Activated T-helper 17 cell treated with anti-CD3 and anti-CD28 coated beads, Interleukin-2, amount 50 U/mL, for 72 hours (primary cell): ENCODE measurements around the gene CHST2. TPM values are rescaled to one million over a fixed set of nuclear protein-coding genes. Genes with fewer than 3 reads are reported as not detected.

Experiments used
- ATAC-seq: fragments of 150-1000 bp; cut with Tn5 transposase; replicated peaks from 2 replicates; pipeline ENCODE4 v1.10.0; 2021; ENCODE audit warnings: mild to moderate bottlenecking, moderate library complexity
- H3K27ac Mint-ChIP-seq: one replicate; pipeline ENCODE4 v1.8.0; 2022; ENCODE audit warnings: mixed read lengths
- H3K27me3 Mint-ChIP-seq: one replicate; pipeline ENCODE4 v1.8.0; 2022; ENCODE audit warnings: mixed read lengths
- H3K36me3 Mint-ChIP-seq: one replicate; pipeline ENCODE4 v1.8.0; 2022; ENCODE audit warnings: low read depth, mild to moderate bottlenecking, mixed read lengths
- H3K4me1 Mint-ChIP-seq: one replicate; pipeline ENCODE4 v1.8.0; 2022; ENCODE audit warnings: mixed read lengths
- H3K4me3 Mint-ChIP-seq: one replicate; pipeline ENCODE4 v1.8.0; 2022; ENCODE audit warnings: mild to moderate bottlenecking, mixed read lengths
- H3K9me3 Mint-ChIP-seq: one replicate; pipeline ENCODE4 v1.8.0; 2022; ENCODE audit warnings: mixed read lengths
- total RNA-seq, 2 donors: library from RNA; stranded (reverse); gene quantifications; one replicate each; pipeline ENCODE4 v1.2.3, GENCODE V29; 2022

The CHST2 gene
- total RNA-seq, 2 donors from 2014 or later: 7.9 to 8.0 TPM

DNA sequence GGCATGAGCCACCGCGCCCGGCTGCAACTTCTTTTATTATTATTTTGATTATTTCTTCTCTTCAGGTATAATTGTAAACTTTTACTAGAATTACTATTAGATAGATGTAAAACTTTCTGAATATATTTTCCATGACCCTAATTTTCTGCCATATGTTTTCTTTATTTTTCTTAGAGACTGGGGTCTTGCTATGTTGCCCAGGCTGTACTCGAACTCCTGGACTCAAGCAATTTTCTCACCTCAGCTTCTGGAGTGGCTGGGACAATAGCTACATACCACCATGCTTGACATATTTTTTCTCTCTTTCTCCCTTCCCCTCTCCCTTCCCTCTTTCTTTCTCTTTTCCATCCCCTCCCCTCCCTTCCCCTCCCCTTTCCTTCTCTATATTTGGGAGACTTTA, 29.6 kb upstream of the CHST2 start:
- ATAC-seq: no peak
- H3K27ac Mint-ChIP-seq: no peak overlapping the region
- H3K4me3 Mint-ChIP-seq: no peak overlapping the region
- no peaks in the 10 kb centered on the region for H3K9me3 Mint-ChIP-seq
- peaks cover 3% of the 10 kb centered on the region for H3K36me3 Mint-ChIP-seq
- H3K27me3 Mint-ChIP-seq: peaks cover under 1% of the 10 kb centered on the region
- H3K4me1 Mint-ChIP-seq: peaks cover 9% of the 10 kb centered on the region

DNA sequence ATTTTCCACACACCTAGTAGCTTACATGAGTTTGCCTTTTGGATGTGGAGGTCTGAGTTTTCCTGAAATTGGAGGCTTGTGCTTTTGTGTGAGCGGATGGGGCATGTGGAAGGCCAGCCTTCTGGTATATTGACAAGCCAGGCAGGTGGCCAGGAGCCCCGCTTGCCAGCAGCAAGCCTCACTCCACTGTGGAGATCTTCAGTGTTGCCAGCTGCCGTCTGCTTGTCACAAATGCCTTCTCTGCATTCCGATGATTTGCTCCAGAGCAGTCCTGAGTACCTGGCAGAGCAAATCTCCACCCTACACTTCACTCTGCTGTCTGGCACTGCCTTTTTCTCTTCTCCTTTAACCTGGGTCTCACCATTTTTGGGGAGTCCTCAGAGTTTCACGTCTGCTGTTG, 29.1 kb upstream of the CHST2 start:
- Mint-ChIP-seq H3K9me3 (no peaks in the 10 kb centered on the region), H3K36me3 (no peaks in the 10 kb centered on the region), H3K4me1 (peaks cover 6% of the 10 kb centered on the region), H3K27ac (no peak overlapping the region), H3K27me3 (no peaks in the 10 kb centered on the region), H3K4me3 (no peak overlapping the region)
- ATAC-seq: no peak

DNA sequence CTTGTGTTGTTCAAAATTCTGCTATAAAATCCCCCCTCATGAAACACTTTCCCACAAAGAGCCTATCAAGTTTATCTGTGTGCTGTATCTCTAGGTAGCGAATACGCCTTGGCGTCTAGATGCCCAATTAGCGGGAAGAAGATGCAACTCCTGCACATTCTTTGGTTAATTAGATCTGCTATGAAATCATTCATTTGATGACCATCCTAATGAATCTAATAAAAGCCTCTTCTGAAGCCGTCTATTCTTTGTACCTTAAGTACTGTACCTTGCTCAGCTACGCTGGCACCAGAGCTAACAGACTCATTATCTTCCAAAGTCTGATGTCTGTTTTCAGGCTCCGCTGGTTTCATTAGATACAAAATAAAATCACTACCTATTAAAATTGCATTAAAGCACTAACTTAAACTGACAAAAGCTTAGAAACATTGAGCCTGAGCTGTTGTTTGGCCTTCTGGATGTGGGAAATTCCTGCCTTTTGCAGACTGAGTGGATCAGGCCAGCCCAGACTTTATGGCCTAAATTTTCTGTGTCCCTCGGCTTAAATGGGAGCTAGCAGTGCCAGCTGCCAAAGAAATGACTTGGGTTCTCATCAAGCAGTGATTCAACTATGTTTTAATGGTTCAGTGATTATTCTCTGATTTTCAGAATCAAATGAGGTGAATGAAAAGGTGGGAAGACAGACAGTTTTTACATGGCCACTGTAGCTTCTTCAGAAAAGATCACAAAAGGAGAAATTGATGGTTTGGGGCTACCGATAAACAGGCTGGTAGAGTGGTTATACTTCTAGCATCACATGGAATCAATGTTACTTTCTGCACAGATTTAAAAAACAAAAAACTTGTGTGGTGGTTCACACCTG, 28.4 kb upstream of the CHST2 start:
- no peak overlapping the region for H3K4me3 Mint-ChIP-seq
- peaks cover 6% of the 10 kb centered on the region for H3K4me1 Mint-ChIP-seq
- no peaks in the 10 kb centered on the region for H3K27me3 Mint-ChIP-seq
- H3K27ac Mint-ChIP-seq: no peak overlapping the region
- H3K36me3 Mint-ChIP-seq: no peaks in the 10 kb centered on the region
- H3K9me3 Mint-ChIP-seq: no peaks in the 10 kb centered on the region
- no peak for ATAC-seq

DNA sequence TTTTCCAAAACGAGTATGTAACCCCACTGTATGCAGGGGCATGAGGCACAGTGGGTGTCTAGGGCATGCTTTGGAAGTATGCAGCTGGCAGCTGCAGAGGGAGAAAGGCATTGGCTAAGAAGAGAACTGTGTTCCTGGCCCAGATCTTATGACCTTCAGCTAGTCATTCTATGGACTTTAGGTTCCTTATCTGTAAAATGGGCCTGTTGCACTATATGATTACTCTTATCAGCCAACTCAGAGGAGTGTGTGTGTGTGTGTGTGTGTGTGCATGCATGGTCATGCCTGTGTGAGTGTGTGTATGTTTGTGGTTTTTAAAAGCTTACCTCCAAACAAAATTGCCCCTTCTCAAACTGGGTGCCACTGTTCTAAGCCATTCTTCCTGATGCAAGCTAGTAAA, 27.4 kb upstream of the CHST2 start:
- Mint-ChIP-seq H3K36me3 (no peaks in the 10 kb centered on the region), H3K4me1 (peaks cover 6% of the 10 kb centered on the region), H3K9me3 (no peaks in the 10 kb centered on the region), H3K27me3 (no peaks in the 10 kb centered on the region), H3K4me3 (no peak overlapping the region), H3K27ac (no peak overlapping the region)
- ATAC-seq: no peak

DNA sequence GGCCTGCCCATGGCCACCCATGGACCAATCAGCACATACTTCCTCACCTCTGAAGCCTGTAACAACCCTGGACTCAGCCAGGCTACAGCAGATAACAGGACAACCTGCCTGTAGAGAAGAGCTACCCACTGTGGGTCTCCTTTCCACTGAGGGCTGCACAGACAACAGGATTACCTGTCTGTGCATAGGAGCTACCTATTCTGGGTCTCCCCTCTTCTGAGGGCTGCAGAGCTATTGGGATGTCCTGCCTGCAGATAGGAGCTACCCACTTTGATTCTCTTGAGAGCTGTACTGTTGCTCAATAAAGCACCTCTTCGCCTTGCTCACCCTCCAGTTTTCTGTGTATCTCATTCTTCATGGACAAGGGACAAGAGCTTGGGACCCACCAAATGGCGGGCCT, 23.8 kb upstream of the CHST2 start:
- Mint-ChIP-seq H3K27me3 (peaks cover 9% of the 10 kb centered on the region), H3K9me3 (no peaks in the 10 kb centered on the region), H3K27ac (no peak overlapping the region), H3K36me3 (no peaks in the 10 kb centered on the region), H3K4me1 (no peaks in the 10 kb centered on the region), H3K4me3 (no peak overlapping the region)
- no peak for ATAC-seq

DNA sequence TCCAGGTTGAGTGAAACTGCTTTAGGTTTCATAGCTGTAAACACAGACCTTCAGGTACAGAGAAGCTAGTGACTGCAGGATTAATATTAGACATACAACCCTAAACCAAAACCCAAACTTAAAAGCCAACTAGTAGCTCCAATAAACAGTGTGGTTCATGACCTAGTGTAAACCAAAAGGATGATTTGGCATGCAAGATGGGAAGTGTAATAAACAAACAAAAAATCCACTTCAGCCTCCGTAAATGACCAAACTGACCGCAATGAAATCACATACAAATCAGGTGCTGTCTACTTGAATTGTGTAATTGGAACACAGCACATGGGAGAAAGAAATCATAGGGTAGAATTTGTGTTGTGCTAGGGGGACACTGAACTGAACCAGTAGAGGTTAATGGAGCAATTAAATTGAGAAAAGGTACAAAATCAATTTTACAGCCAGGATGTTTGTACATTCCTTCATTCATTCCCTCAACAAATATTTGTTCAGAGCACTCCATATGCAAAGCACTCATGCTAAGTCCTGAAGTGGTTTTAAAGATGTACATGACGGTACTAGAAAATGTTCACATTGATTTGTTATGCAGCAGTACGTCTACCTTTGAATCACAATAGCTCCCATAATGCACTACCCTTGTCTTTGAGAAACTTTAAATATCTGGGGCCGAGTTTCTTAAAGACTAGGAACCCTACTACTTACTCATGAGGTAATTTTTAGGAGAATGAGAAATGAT, 21.4 kb upstream of the CHST2 start:
- no peak overlapping the region for H3K4me3 Mint-ChIP-seq
- peaks cover 17% of the 10 kb centered on the region for H3K27me3 Mint-ChIP-seq
- no peak for ATAC-seq
- H3K36me3 Mint-ChIP-seq: no peaks in the 10 kb centered on the region
- H3K4me1 Mint-ChIP-seq: peaks cover 7% of the 10 kb centered on the region
- no peak overlapping the region for H3K27ac Mint-ChIP-seq
- no peaks in the 10 kb centered on the region for H3K9me3 Mint-ChIP-seq

DNA sequence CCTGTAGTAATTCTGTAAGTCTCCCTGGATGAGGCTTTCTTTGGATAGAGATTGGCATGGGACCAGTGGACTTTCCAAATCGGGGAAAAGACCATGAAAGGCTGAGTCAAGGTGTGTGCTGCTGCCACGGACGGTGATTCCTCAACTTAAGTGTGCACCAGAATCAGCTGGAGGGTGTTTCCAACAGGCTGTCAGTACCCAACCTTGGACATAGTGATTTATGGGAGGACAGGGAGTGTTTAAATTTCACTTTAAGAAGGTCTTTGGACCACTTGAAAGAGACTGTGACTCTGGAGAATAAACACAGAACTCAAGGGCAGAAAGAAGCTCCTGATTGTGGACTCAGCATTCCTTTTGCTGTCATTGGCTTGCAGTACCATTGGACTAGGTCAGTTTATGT, 20.4 kb upstream of the CHST2 start:
- Mint-ChIP-seq H3K36me3 (no peaks in the 10 kb centered on the region), H3K27me3 (peaks cover 17% of the 10 kb centered on the region), H3K4me1 (peaks cover 13% of the 10 kb centered on the region), H3K27ac (no peak overlapping the region), H3K4me3 (no peak overlapping the region), H3K9me3 (no peaks in the 10 kb centered on the region)
- ATAC-seq: no peak

DNA sequence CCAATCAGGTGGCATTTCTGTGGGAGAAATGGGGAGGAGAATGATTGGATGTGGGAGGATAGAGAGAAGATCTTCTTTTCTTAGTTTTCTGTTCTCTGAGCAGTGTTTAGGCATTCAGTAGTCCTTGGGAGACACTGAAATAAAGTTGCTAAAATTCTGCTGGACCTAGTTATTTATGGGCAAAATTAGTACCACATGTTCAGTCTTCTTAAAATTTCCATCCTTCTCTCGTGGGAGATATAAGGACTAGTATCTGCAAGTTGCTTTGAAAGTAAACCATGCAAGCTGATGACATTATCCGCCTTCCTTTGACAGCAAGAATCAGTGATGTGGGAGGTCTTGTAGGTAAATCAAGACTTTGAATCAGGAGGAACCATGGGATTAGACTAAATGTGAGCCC, 19.9 kb upstream of the CHST2 start:
- H3K9me3 Mint-ChIP-seq: peaks cover 2% of the 10 kb centered on the region
- peaks cover 21% of the 10 kb centered on the region for H3K27me3 Mint-ChIP-seq
- H3K27ac Mint-ChIP-seq: no peak overlapping the region
- H3K36me3 Mint-ChIP-seq: no peaks in the 10 kb centered on the region
- H3K4me3 Mint-ChIP-seq: no peak overlapping the region
- H3K4me1 Mint-ChIP-seq: peaks cover 13% of the 10 kb centered on the region
- no peak for ATAC-seq

DNA sequence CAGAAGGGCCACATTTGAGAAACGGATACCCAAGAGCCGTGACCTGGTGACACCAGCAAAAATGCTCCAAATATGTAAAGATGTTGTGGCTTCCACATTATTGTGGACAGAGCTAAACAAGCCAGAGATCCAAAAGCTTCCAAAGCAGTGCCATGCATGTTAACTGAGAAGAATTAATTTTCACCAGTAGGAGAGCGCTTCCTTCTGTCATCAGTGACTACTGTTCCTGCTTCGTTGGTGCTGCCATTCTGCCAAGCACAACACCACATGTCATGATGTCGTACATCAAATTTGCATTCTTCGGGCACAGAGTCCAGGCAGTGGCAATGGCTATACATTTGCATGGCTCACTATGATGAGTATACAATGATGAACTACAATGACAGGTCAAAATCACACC, 19.1 kb upstream of the CHST2 start:
- no peak overlapping the region for H3K27ac Mint-ChIP-seq
- H3K4me3 Mint-ChIP-seq: no peak overlapping the region
- no peaks in the 10 kb centered on the region for H3K36me3 Mint-ChIP-seq
- no peak for ATAC-seq
- H3K9me3 Mint-ChIP-seq: peaks cover 4% of the 10 kb centered on the region
- H3K27me3 Mint-ChIP-seq: peaks cover 24% of the 10 kb centered on the region
- peaks cover 13% of the 10 kb centered on the region for H3K4me1 Mint-ChIP-seq

DNA sequence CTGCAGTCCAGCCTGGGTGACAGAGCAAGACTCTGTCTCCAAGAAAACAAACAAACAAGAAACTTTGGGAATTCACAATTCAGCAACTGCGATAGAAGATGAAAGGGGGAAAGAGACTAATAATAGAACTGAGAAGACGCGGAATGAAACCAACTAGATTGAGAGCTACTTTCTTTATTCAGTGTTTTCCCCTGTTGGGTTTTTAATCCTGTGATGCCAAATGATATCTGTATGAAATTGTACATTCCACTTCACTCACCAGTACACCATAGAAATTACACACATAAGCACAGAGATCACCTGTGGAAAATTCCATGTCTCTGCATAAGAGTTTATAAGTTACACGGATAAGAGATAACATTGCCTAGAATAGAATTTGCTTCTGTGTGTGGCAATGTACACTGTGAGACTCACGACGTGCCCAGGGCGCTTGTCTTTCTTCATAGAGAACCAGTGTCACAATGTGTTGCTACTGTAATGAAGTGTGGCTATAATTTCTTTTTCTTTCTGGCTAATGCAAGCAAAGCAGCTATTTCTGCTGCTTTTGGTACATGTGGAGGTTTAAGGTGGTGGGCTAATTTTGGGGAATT, 17.7 kb upstream of the CHST2 start:
- peaks cover 4% of the 10 kb centered on the region for H3K9me3 Mint-ChIP-seq
- no peak overlapping the region for H3K4me3 Mint-ChIP-seq
- H3K4me1 Mint-ChIP-seq: peaks cover 13% of the 10 kb centered on the region
- no peak overlapping the region for H3K27ac Mint-ChIP-seq
- no peaks in the 10 kb centered on the region for H3K36me3 Mint-ChIP-seq
- peaks cover 29% of the 10 kb centered on the region for H3K27me3 Mint-ChIP-seq
- ATAC-seq: peak; percentile 67

DNA sequence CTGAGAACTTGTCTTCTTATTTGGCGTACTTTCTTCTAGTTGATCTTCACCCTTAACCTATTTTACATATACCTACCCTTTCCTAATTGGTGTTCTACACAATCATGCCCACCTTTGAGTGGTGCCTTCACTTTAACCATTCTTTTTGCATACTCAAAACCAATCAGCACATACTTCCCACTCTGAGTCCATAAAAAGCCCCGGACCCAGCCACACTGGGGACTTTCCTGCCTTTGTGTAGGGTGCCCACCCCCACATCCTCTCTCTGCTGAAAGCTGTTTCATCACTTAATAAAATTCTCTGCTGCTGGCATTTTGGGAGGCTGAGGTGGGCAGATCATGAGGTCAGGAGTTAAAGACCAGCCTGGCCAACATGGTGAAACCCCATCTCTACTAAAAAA, 15.9 kb upstream of the CHST2 start:
- Mint-ChIP-seq H3K9me3 (peaks cover 4% of the 10 kb centered on the region), H3K4me3 (peak overlapping the region; percentile 26), H3K36me3 (no peaks in the 10 kb centered on the region), H3K27me3 (peaks cover 29% of the 10 kb centered on the region), H3K4me1 (peaks cover 13% of the 10 kb centered on the region), H3K27ac (peak overlapping the region; percentile 18)
- peak; percentile 80 for ATAC-seq

DNA sequence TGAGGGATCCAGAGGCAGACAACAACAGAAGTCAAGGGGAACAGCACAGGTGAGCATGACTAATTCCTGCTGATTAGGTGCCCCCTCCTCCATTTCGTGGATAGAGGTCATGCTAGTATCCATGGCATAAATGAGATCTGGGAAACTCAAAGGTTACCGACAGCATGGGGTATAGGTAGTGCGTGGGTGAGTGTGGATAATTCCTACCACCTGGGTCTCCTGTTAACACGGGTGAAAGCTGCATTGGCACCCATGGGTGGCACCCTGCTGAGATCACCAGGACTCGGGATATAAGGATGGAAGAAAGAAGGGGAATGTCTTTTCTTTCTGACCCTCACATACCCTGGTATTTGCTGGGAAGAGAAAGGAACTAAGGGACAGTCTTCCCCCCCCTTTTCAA, 14.4 kb upstream of the CHST2 start:
- peaks cover 4% of the 10 kb centered on the region for H3K9me3 Mint-ChIP-seq

DNA sequence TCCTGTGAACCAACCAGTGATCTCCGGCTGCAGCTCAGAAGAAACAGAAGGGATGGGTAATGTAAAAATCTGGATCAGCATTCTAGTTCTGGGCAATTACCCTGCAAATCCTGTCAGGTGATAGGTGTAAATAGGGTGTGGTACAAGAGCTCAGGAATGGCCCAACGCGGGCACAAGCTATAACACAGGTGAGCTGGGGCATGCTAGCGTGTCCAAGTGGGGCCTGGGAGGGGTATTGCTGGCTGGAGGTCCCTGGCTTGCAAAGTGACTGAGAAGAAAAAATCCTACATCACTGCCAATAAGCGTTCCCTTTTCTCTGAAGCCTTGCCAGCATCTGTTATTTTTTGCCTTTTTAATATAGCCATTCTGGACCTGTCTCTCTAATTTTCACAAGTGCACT, 9.7 kb upstream of the CHST2 start:
- H3K36me3 Mint-ChIP-seq: no peaks in the 10 kb centered on the region
- no peaks in the 10 kb centered on the region for H3K4me1 Mint-ChIP-seq
- ATAC-seq: no peak
- no peak overlapping the region for H3K4me3 Mint-ChIP-seq
- H3K27me3 Mint-ChIP-seq: peaks cover 14% of the 10 kb centered on the region
- peaks cover under 1% of the 10 kb centered on the region for H3K9me3 Mint-ChIP-seq
- no peak overlapping the region for H3K27ac Mint-ChIP-seq

More for the DNA sequence above, 14.4 kb upstream of the CHST2 start:
- ATAC-seq: no peak
- Mint-ChIP-seq H3K4me1 (peaks cover 13% of the 10 kb centered on the region), H3K4me3 (no peak overlapping the region), H3K27ac (no peak overlapping the region), H3K27me3 (peaks cover 22% of the 10 kb centered on the region), H3K36me3 (no peaks in the 10 kb centered on the region)

DNA sequence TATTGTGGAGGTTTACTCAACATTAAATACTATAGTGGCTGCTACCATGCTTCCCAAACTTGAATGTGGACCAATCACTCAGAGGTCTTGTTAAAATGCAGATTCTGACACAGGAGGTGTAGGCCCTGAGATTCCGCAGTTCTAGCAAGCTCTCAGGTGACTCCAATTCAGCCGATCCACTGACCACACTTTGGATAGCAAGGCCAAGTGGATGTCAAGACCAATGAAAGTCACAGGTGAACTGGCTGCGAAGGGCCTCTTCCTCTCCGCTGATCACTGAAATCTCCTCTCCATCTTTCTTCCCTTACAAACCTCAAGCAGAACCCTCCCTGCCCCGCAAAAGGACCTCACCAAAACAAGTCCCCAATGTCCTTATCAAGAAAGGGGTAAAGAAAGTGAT, 9.2 kb upstream of the CHST2 start:
- no peaks in the 10 kb centered on the region for H3K36me3 Mint-ChIP-seq
- peaks cover 12% of the 10 kb centered on the region for H3K27me3 Mint-ChIP-seq
- H3K9me3 Mint-ChIP-seq: no peaks in the 10 kb centered on the region
- ATAC-seq: no peak
- no peak overlapping the region for H3K4me3 Mint-ChIP-seq
- H3K27ac Mint-ChIP-seq: no peak overlapping the region
- no peaks in the 10 kb centered on the region for H3K4me1 Mint-ChIP-seq

DNA sequence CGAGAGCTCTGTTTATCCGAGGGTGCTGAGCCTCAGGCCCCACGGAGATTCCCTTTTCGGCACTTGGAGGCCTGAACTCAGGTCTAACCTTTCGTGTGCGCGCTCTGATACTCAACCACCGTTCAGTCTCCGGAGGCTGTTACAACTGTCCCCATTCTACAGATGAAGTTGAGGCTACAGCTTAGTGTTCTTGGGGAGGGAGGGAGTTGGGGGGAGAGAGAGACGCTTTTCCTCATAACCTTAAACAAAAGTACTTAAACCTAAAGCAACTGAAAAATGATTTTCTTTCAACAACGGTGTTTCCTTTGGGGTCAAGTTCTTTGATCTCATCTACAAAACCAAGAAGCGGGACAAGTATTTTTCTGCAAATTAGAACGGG, 952 bp upstream of the CHST2 start:
- no peak for ATAC-seq
- Mint-ChIP-seq H3K9me3 (no peaks in the 10 kb centered on the region), H3K4me3 (peak overlapping the region; percentile 87), H3K36me3 (peaks cover 22% of the 10 kb centered on the region), H3K4me1 (peaks cover 11% of the 10 kb centered on the region), H3K27me3 (peaks cover 3% of the 10 kb centered on the region), H3K27ac (peak overlapping the region; percentile 59)
